Trophoblast cell (in vitro differentiated cells and primary cell): Measurements from ENCODE around the gene GABRA5.
A peak's percentile ranks its signal among the peaks of the same experiment; 100 is the strongest.

Experiments used
- DNase-seq, 2 donors: peaks; one replicate each; pipeline ENCODE4 v3.0.0-alpha.2; 2016
- H2AFZ ChIP-seq: 2 replicates; pipeline ENCODE4 v1.6.1; 2013; ENCODE audit warnings: low read length, moderate library complexity, mild to moderate bottlenecking; ENCODE audit not compliant: insufficient read depth, poor library complexity
- H2AK5ac ChIP-seq: 2 replicates; pipeline ENCODE4 v1.6.1; 2013; ENCODE audit warnings: mild to moderate bottlenecking, low read length
- H2BK120ac ChIP-seq: 2 replicates; pipeline ENCODE4 v1.6.1; 2013; ENCODE audit warnings: low read length, mild to moderate bottlenecking, moderate library complexity; ENCODE audit not compliant: insufficient read depth, poor library complexity
- H2BK12ac ChIP-seq: 2 replicates; pipeline ENCODE4 v1.6.1; 2013; ENCODE audit warnings: mild to moderate bottlenecking, low read length, moderate library complexity
- H2BK5ac ChIP-seq: 2 replicates; pipeline ENCODE4 v1.6.1; 2013; ENCODE audit warnings: low read length, low read depth, moderate library complexity, mild to moderate bottlenecking; ENCODE audit not compliant: poor library complexity
- H3K14ac ChIP-seq: 2 replicates; pipeline ENCODE4 v1.6.1; 2013; ENCODE audit warnings: mild to moderate bottlenecking, low read length
- H3K18ac ChIP-seq: 2 replicates; pipeline ENCODE4 v1.6.1; 2013; ENCODE audit warnings: mild to moderate bottlenecking, low read length
- H3K23ac ChIP-seq: 2 replicates; pipeline ENCODE4 v1.6.1; 2013; ENCODE audit warnings: low read length
- H3K27ac ChIP-seq: 2 replicates; pipeline ENCODE4 v1.5.1; 2013; ENCODE audit warnings: low read depth, mild to moderate bottlenecking, inconsistent platforms, low read length, moderate library complexity
- H3K27me3 ChIP-seq: 2 replicates; pipeline ENCODE4 v1.6.1; 2013; ENCODE audit warnings: inconsistent platforms, mild to moderate bottlenecking, low read length, moderate library complexity; ENCODE audit not compliant: insufficient read depth
- H3K36me3 ChIP-seq, 2 experiments: 1 replicate in 1 of 2; 2 replicates in 1 of 2; pipeline ENCODE4 v1.6.1; 2013; ENCODE audit warnings: low read length in 2 of 2, mild to moderate bottlenecking in 2 of 2, moderate library complexity in 1 of 2; ENCODE audit not compliant: insufficient read depth in 2 of 2, control insufficient read depth in 1 of 2
- H3K4ac ChIP-seq: 2 replicates; pipeline ENCODE4 v1.6.1; 2013; ENCODE audit warnings: low read depth, mild to moderate bottlenecking, low read length, moderate library complexity
- H3K4me1 ChIP-seq, 2 experiments: 1 replicate in 1 of 2; 2 replicates in 1 of 2; pipeline ENCODE4 v1.6.1; 2013; ENCODE audit warnings: low read length in 2 of 2, mild to moderate bottlenecking in 2 of 2, moderate library complexity in 1 of 2; ENCODE audit not compliant: insufficient read depth in 2 of 2, control insufficient read depth in 1 of 2
- H3K4me2 ChIP-seq: 2 replicates; pipeline ENCODE4 v1.6.1; 2013; ENCODE audit warnings: inconsistent platforms, mild to moderate bottlenecking, low read length, moderate library complexity
- H3K4me3 ChIP-seq: 2 replicates; pipeline ENCODE4 v1.5.1; 2013; ENCODE audit warnings: mild to moderate bottlenecking, low read depth, low read length, inconsistent platforms
- H3K79me1 ChIP-seq: one replicate; pipeline ENCODE4 v1.6.1; 2013; ENCODE audit warnings: low read length
- H3K79me2 ChIP-seq: 2 replicates; pipeline ENCODE4 v1.6.1; 2013; ENCODE audit warnings: low read length, mild to moderate bottlenecking; ENCODE audit not compliant: control insufficient read depth, insufficient read depth, poor library complexity
- H3K9ac ChIP-seq: 2 replicates; pipeline ENCODE4 v1.6.1; 2013; ENCODE audit warnings: mild to moderate bottlenecking, low read length
- H3K9me3 ChIP-seq: 2 replicates; pipeline ENCODE4 v1.6.1; 2013; ENCODE audit warnings: low read depth, mild to moderate bottlenecking, control low read depth, inconsistent platforms, low read length; ENCODE audit not compliant: insufficient read depth
- H4K12ac ChIP-seq: 2 replicates; pipeline ENCODE4 v1.6.1; 2013; ENCODE audit warnings: low read depth, mild to moderate bottlenecking, low read length, moderate library complexity
- H4K8ac ChIP-seq: 2 replicates; pipeline ENCODE4 v1.6.1; 2013; ENCODE audit warnings: low read depth, mild to moderate bottlenecking, low read length, moderate library complexity
- H4K91ac ChIP-seq: one replicate; pipeline ENCODE4 v1.6.1; 2013; ENCODE audit warnings: low read depth, mild to moderate bottlenecking, low read length, moderate library complexity
- WGBS: extraction: QIAGEN DNeasy Blood & Tissue Kit; methylation state at CpG from one replicate; pipeline ENCODE4 v1.1.7; 2013; ENCODE audit warnings: missing lambda C conversion rate; ENCODE audit not compliant: insufficient read length, insufficient coverage; ENCODE audit errors: extremely low coverage; 5-methylcytosine and 5-hydroxymethylcytosine counted together

The GABRA5 gene

DNA sequence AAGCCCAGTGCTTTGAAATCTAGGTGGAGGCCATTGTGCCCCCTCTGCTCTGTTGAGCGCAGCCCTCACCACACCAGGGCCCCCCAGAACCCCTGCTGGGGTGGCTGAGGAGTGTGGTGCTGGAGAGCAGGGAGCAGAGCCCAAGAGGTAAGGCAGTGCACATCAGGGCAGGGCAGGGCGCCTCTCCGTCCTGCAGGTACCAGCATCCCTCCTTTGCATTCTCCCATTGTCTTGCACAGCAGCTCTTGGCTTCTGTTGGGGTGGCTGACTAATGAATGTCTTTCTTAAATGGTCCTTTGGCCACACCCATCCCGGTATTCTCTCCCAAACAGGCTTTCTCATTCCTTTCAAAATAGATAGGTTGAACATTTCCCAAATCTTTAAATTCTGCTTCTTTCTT lies 62.7 kb downstream of the GABRA5 start:
- no peak overlapping the region for H2BK5ac ChIP-seq
- H2AFZ ChIP-seq, result no peak overlapping the region
- H4K12ac ChIP-seq, result peak overlapping the region; percentile 26
- H2BK12ac ChIP-seq, result no peak overlapping the region
- H3K9me3 ChIP-seq, result no peaks in the 10 kb centered on the region
- no peak overlapping the region for H2BK120ac ChIP-seq
- no peaks in the 10 kb centered on the region for H3K79me2 ChIP-seq
- DNase-seq, result no peak
- H3K4me3 ChIP-seq, result no peak overlapping the region
- H3K27ac ChIP-seq, result no peak overlapping the region
- H3K36me3 ChIP-seq, result no peaks in the 10 kb centered on the region
- no peaks in the 10 kb centered on the region for H3K79me1 ChIP-seq
- H3K4ac ChIP-seq, result no peak overlapping the region
- H4K91ac ChIP-seq, result no peak overlapping the region
- H3K4me1 ChIP-seq, result no peaks in the 10 kb centered on the region
- H3K18ac ChIP-seq, result no peak overlapping the region
- no peak overlapping the region for H2AK5ac ChIP-seq
- H3K27me3 ChIP-seq, result no peaks in the 10 kb centered on the region
- no peak overlapping the region for H3K14ac ChIP-seq
- H3K23ac ChIP-seq, result no peak overlapping the region
- no peak overlapping the region for H3K4me2 ChIP-seq
- no CpG with 5 or more reads among the region's 4 CpGs for WGBS
- no peak overlapping the region for H4K8ac ChIP-seq
- no peak overlapping the region for H3K9ac ChIP-seq

DNA sequence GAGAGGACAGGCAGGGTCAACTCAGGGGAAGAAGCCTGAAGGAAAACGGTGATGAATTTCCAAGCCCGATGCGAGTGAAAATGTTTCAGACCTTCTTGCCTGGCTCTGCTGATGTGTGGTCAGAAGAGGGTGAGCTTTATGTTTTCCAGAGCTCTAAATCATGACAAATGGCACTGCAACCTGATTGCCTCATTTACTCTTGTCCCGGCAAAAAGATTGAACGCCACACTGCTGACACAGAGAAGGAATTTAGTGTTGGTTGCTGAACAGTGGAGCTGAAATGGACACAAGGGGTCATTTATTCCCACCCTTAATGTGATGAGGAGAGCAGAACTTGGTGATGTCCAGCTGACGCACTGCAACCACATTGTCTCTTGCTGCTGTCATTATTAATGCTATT lies 68.0 kb downstream of the GABRA5 start:
- no peak overlapping the region for H3K23ac ChIP-seq
- H2AFZ ChIP-seq, result no peak overlapping the region
- no peaks in the 10 kb centered on the region for H3K79me1 ChIP-seq
- no peaks in the 10 kb centered on the region for H3K79me2 ChIP-seq
- H3K9me3 ChIP-seq, result no peaks in the 10 kb centered on the region
- no peak overlapping the region for H3K4me3 ChIP-seq
- no peak overlapping the region for H4K8ac ChIP-seq
- no peak overlapping the region for H3K4me2 ChIP-seq
- no peak overlapping the region for H4K91ac ChIP-seq
- no peak for DNase-seq
- no peak overlapping the region for H2BK120ac ChIP-seq
- no peaks in the 10 kb centered on the region for H3K27me3 ChIP-seq
- H3K27ac ChIP-seq, result no peak overlapping the region
- H2BK12ac ChIP-seq, result no peak overlapping the region
- H3K14ac ChIP-seq, result no peak overlapping the region
- H2AK5ac ChIP-seq, result no peak overlapping the region
- H3K4me1 ChIP-seq, result no peaks in the 10 kb centered on the region
- no peak overlapping the region for H4K12ac ChIP-seq
- no peak overlapping the region for H3K4ac ChIP-seq
- no peaks in the 10 kb centered on the region for H3K36me3 ChIP-seq
- WGBS, result no CpG with 5 or more reads among the region's 6 CpGs
- no peak overlapping the region for H3K18ac ChIP-seq
- H2BK5ac ChIP-seq, result no peak overlapping the region
- H3K9ac ChIP-seq, result no peak overlapping the region

DNA sequence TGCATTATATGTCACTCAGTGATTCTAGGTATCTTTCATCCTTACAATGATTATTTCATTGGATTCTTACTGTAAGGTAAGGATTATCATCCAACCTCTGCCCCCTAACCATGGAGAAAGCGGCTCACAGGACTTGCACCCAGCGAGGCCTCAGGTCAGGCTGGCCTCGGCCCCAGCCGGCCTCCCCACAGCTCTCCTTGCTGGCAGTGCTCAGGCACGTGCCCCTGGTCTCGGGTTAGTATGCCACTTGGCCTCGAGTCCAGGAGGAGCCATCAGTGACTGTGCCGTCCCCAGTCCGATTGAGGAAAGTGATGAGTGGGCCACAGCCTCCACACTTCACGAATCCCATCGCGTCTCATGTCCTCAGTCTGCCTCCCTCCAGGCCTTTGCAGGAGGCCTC lies 68.5 kb downstream of the GABRA5 start:
- Histone ChIP-seq H4K8ac (no peak overlapping the region), H3K79me1 (no peaks in the 10 kb centered on the region), H3K18ac (no peak overlapping the region), H2BK5ac (no peak overlapping the region), H3K4me3 (no peak overlapping the region), H3K4me1 (no peaks in the 10 kb centered on the region), H2BK12ac (no peak overlapping the region), H3K9me3 (no peaks in the 10 kb centered on the region), H3K36me3 (no peaks in the 10 kb centered on the region), H2AFZ (no peak overlapping the region), H3K27ac (no peak overlapping the region), H3K9ac (no peak overlapping the region), H2BK120ac (no peak overlapping the region), H3K79me2 (no peaks in the 10 kb centered on the region), H4K12ac (no peak overlapping the region), H4K91ac (no peak overlapping the region), H3K23ac (no peak overlapping the region), H2AK5ac (no peak overlapping the region), H3K4ac (no peak overlapping the region), H3K4me2 (no peak overlapping the region), H3K14ac (no peak overlapping the region), H3K27me3 (no peaks in the 10 kb centered on the region)
- no CpG with 5 or more reads among the region's 12 CpGs for WGBS
- no peak for DNase-seq

DNA sequence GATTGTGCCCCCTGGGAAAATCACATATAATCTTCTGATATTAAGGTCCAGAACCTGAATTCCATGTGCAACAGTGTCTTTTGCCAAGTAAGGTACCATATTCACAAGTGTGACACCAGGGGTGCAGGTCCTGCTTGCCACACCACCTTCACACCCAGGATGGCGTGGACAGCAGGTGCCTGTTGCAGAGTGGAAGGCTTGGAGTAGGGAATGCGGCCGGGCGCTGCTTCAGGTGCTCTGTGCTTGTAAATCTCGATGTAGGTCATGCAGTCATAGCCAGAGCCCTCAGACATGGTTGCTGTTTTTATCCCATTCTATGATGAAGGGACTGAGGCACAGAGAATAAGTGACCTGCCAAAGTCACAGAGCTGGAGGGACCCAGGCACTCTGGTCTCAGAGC lies 69.6 kb downstream of the GABRA5 start:
- no peak overlapping the region for H2BK5ac ChIP-seq

More for the DNA sequence above, 69.6 kb downstream of the GABRA5 start:
- Histone ChIP-seq H3K18ac (no peak overlapping the region), H3K23ac (no peak overlapping the region), H2BK120ac (no peak overlapping the region), H3K4ac (no peak overlapping the region), H3K9me3 (no peaks in the 10 kb centered on the region), H2AK5ac (no peak overlapping the region), H4K91ac (no peak overlapping the region), H3K27me3 (no peaks in the 10 kb centered on the region), H3K14ac (no peak overlapping the region), H3K9ac (no peak overlapping the region), H3K79me2 (no peaks in the 10 kb centered on the region), H4K12ac (no peak overlapping the region), H3K79me1 (no peaks in the 10 kb centered on the region), H3K4me1 (no peaks in the 10 kb centered on the region), H3K36me3 (no peaks in the 10 kb centered on the region), H3K27ac (no peak overlapping the region), H3K4me3 (no peak overlapping the region), H2BK12ac (no peak overlapping the region), H3K4me2 (no peak overlapping the region), H2AFZ (no peak overlapping the region), H4K8ac (no peak overlapping the region)
- DNase-seq, result no peak
- WGBS, result no CpG with 5 or more reads among the region's 5 CpGs
